Measurements from ENCODE around the gene KCNT1.

The KCNT1 gene

DNA sequence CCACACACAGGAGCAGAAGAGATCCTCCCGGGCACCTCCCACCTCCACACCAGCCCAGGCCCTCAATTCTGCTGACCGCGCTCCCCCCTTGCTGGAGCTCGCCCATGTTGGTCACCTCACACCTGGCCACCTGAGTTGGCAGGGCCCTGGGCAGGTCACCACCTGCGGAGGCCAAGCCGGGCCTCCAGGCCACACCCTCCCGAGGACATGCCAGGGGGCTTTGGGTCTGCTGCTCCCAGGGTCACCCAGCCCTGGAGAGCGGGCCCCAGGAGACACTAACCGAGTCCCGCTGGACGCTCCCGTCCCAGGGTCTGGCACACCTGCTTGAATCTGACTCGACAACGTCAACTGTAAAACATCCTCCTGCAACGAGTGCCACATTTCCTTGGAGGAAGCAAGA is 4.8 kb upstream of the KCNT1 start:
- H3K4me3 ChIP-seq (ENCODE audit: low read depth, low read length) = no peak overlapping the region
- TF ChIP-seq CTCF (IDR thresholded peaks at IDR 0.05; ENCODE audit: low read depth, low read length, missing control alignments) = no peak
- in situ Hi-C loops (cut with HindIII; ENCODE audit: low sequenced_read_pairs) = no loop called here
- no peak for DNase-seq (ENCODE audit: low read depth)

DNA sequence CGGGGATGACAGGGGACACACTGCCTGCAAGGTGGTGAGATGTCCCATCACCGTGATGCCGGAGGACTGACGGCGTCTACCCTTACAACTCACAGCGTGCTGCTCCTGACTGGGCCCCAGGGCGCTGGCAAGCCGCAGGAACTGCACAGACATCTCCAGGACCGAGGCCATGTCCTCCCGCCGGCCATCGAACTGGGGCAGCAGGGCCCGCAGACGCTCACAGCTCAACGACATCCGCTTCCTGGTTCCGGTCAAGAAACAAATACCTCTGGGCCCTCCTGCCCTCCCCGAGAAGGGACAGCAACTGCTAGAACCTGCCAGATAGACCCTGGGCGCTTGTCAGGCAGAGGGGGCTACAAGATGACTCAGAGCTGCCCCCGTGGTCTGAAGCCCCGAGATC is 3.7 kb upstream of the KCNT1 start:
- no peak for DNase-seq (ENCODE audit: low read depth)
- in situ Hi-C loops (cut with HindIII; ENCODE audit: low sequenced_read_pairs) = no loop called here
- TF ChIP-seq CTCF (IDR thresholded peaks at IDR 0.05; ENCODE audit: low read depth, low read length, missing control alignments) = no peak
- no peak overlapping the region for H3K4me3 ChIP-seq (ENCODE audit: low read depth, low read length)

DNA sequence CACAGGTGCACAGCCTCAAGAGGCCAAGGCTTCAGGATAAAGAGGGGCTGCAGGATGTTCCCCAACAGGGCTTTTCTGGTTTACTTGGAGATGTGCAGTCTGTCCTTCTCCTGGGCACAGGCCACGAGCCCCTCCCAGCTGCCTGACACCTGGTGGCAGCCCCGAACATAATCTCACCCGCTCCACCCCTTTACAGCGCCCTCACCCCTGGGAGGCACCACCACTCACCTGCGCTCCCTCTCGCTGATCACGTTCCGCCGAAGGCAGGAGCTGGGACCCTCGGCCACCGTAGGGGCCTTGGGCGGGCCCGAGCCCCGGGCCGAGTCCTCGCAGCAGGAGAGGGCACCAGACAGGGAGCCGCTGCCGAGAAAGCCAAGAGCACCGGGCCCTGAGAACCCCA is 3.2 kb upstream of the KCNT1 start:
- no peak overlapping the region for H3K4me3 ChIP-seq (ENCODE audit: low read depth, low read length)
- in situ Hi-C loops (cut with HindIII; ENCODE audit: low sequenced_read_pairs) = no loop called here
- no peak for TF ChIP-seq CTCF (IDR thresholded peaks at IDR 0.05; ENCODE audit: low read depth, low read length, missing control alignments)
- no peak for DNase-seq (ENCODE audit: low read depth)

GRCh38 chr9:135699440-135699839 is 2.5 kb upstream of the KCNT1 start, which contains the start of gene SOHLH1:
TSS of gene SOHLH1 (minus strand) at chr9:135699481. CDS start at chr9:135699467, 14 bp downstream.
- TF ChIP-seq CTCF (IDR thresholded peaks at IDR 0.05; ENCODE audit: low read depth, low read length, missing control alignments) = no peak
- DNase-seq (ENCODE audit: low read depth) = no peak
- in situ Hi-C loops (cut with HindIII; ENCODE audit: low sequenced_read_pairs) = no loop called here
- H3K4me3 ChIP-seq (ENCODE audit: low read depth, low read length) = no peak within 1 kb of the TSS

DNA sequence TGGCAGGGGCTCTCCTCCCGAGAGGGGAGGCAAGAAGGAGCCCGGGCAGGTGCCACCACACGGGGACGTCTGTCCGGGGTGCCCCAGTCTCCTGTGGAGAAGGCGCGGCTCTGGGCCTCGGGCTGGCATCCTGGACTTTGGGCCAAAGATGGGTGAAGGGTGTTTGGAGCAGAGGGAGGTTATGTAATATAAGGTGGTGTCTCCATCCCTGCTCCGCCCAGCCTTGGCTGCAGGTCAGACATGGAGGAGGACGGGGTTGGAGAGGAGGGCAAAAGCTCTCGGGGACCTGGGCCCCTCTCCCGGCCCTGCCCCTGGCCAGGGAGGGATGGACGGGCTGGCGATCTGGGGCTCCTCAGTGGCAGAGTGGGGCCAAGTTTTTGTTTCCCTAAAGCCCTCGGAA is 1.5 kb upstream of the KCNT1 start:
- TF ChIP-seq CTCF (IDR thresholded peaks at IDR 0.05; ENCODE audit: low read depth, low read length, missing control alignments) = no peak
- in situ Hi-C loops (cut with HindIII; ENCODE audit: low sequenced_read_pairs) = no loop called here
- H3K4me3 ChIP-seq (ENCODE audit: low read depth, low read length) = no peak overlapping the region
- no peak for DNase-seq (ENCODE audit: low read depth)

DNA sequence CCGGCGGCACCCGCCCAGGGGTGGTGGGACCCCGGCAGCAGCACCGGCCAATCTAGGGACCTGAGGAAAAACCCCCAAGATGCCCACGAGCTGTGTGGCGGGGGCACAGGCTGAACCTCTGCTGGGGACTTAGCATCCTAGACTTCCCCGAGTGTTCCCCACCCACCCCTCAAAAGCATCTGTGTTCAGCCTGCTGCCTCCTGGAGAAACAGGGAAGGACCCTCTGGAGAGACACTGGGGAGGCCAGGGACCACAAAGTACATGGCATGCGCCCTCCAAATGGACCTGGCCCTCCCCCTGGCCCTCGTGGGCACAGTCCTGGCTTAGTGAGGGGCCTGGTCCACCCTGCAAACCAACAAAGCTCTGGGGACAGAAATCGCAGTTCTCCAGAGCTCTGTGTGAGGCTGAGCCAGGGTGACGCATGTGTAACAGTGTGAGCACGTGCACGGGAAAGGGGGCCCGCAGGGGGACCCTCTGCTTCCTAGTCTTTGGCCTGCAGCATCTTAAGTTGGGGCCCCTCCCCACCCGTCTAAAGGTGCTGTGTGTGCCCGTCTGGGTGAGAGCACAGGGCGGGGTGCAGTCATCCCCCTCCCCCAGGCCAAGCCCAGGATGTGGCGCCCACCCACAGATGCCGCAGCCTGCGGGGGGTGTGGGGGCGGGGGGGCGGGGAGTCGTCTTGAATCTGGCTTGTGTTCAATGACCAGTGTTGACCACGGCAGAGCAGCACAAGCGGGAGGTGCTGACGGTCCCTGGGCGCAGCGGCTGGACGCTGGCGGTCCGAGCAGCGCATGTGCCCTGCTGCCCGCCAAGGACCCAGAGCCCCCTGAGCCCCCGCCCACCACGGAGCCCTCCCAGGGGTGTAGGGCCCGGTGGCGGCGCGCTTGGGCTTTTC is 672 bp upstream of the KCNT1 start:
- no peak overlapping the region for H3K4me3 ChIP-seq (ENCODE audit: low read depth, low read length)
- DNase-seq (ENCODE audit: low read depth) = no peak
- in situ Hi-C loops (cut with HindIII; ENCODE audit: low sequenced_read_pairs) = no loop called here
- no peak for TF ChIP-seq CTCF (IDR thresholded peaks at IDR 0.05; ENCODE audit: low read depth, low read length, missing control alignments)

Data from astrocyte of the cerebellum (primary cell).